GM18858 (cell line): ENCODE data around the gene AP1M2.
"Not testable (repeated sequence)": the region's sequence is repeated elsewhere in the genome, so short reads cannot be mapped to it uniquely, and the experiment has no call there.

ENCODE experiments used
- ATAC-seq: cut with Tn5 transposase; IDR thresholded peaks from one replicate; pipeline ENCODE4 v1.9.1; 2021; ENCODE audit not compliant: unreplicated experiment

Gene AP1M2

GRCh38 chr19:10602330-10603083 is 15.4 kb upstream of the AP1M2 start:
- no peak for ATAC-seq

- ATAC-seq = no peak
Observed at GRCh38 chr19:10601999-10602329, 14.9 kb upstream of the AP1M2 start.

GRCh38 chr19:10600149-10600548 is 13.0 kb upstream of the AP1M2 start:
- ATAC-seq = no peak

- no peak for ATAC-seq
Observed at GRCh38 chr19:10593820-10594637, 6.9 kb upstream of the AP1M2 start.

GRCh38 chr19:10593148-10593547 is 6.0 kb upstream of the AP1M2 start:
- no peak for ATAC-seq

GRCh38 chr19:10587839-10588150 is 683 bp upstream of the AP1M2 start:
- no peak for ATAC-seq

GRCh38 chr19:10586396-10586795 is 716 bp downstream of the AP1M2 start:
- ATAC-seq = no peak

GRCh38 chr19:10583036-10583776 is 3.9 kb downstream of the AP1M2 start:
- no peak for ATAC-seq

- ATAC-seq = no peak
Observed at GRCh38 chr19:10582091-10582490, 5.0 kb downstream of the AP1M2 start.

GRCh38 chr19:10580979-10581631 is 6.0 kb downstream of the AP1M2 start:
- ATAC-seq = no peak

- no peak for ATAC-seq
Observed at GRCh38 chr19:10577951-10578350, 9.2 kb downstream of the AP1M2 start.

- no peak for ATAC-seq
Observed at GRCh38 chr19:10575011-10575716, 11.9 kb downstream of the AP1M2 start.

GRCh38 chr19:10574462-10574861 is 12.7 kb downstream of the AP1M2 start:
- ATAC-seq = no peak

- ATAC-seq = not testable (repeated sequence)
Observed at GRCh38 chr19:10573793-10574192, 13.3 kb downstream of the AP1M2 start.

- peak; percentile 52 for ATAC-seq
Observed at GRCh38 chr19:10568826-10569651, 18.1 kb downstream of the AP1M2 start, which contains the start of gene CDKN2D. CDKN2D (minus strand) TSS chr19:10568979; CDS start chr19:10568653, 326 bp downstream.

GRCh38 chr19:10568062-10568825 is 18.9 kb downstream of the AP1M2 start:
- ATAC-seq = peak; percentile 1

- ATAC-seq = no peak
Observed at GRCh38 chr19:10567656-10568055, 19.5 kb downstream of the AP1M2 start.

GRCh38 chr19:10566658-10567410 is 20.3 kb downstream of the AP1M2 start:
- no peak for ATAC-seq

- no peak for ATAC-seq
Observed at GRCh38 chr19:10566408-10566657, 20.8 kb downstream of the AP1M2 start.
